Measurements from ENCODE around the gene GPC6. TPM values are rescaled to one million over a fixed set of nuclear protein-coding genes. Genes with fewer than 3 reads are reported as not detected.

Gene GPC6
- total RNA-seq, 1 donor from 2014 or later = 63.0 TPM

- no peak for TF ChIP-seq CTCF (IDR thresholded peaks at IDR 0.05; ENCODE audit: insufficient read depth, low read depth, low read length)
- TF ChIP-seq EZH2 (IDR thresholded peaks at IDR 0.05; ENCODE audit: insufficient read depth, low read length) = no peak
- no peaks in the 10 kb centered on the region for H3K36me3 ChIP-seq (ENCODE audit: insufficient read depth, low read length)
- H3K4me1 ChIP-seq (ENCODE audit: insufficient read depth, low read length) = no peaks in the 10 kb centered on the region
- no peaks in the 10 kb centered on the region for H3K27me3 Mint-ChIP-seq (ENCODE audit: low read depth, unreplicated experiment)
- H3K4me3 Mint-ChIP-seq (ENCODE audit: unreplicated experiment) = no peak overlapping the region
- H3K27me3 ChIP-seq (ENCODE audit: insufficient read depth, low read length) = no peaks in the 10 kb centered on the region
- no peak overlapping the region for H3K27ac Mint-ChIP-seq (ENCODE audit: unreplicated experiment)
- no peak overlapping the region for H3K9ac ChIP-seq (ENCODE audit: low read length)
- FAIRE-seq = no peak
- no peaks in the 10 kb centered on the region for H3K79me2 ChIP-seq (ENCODE audit: insufficient read depth, low read length)
- no peaks in the 10 kb centered on the region for H3K9me3 Mint-ChIP-seq (ENCODE audit: unreplicated experiment)
- no peak overlapping the region for H2AFZ ChIP-seq (ENCODE audit: low read depth, low read length)
- no peak for DNase-seq (ENCODE audit: low read depth)
- no peak overlapping the region for H3K27ac ChIP-seq (ENCODE audit: low read depth, low read length)
- H3K9me3 ChIP-seq (ENCODE audit: insufficient read depth, low read depth, low read length) = no peaks in the 10 kb centered on the region
- H3K4me2 ChIP-seq (ENCODE audit: low read length) = no peak overlapping the region
- H3K4me3 ChIP-seq (ENCODE audit: insufficient read depth, low read depth, low read length) = no peak overlapping the region
- no peaks in the 10 kb centered on the region for H3K36me3 Mint-ChIP-seq (ENCODE audit: low read depth, unreplicated experiment)
- no peaks in the 10 kb centered on the region for H4K20me1 ChIP-seq (ENCODE audit: insufficient read depth, low read length)
- H3K4me1 Mint-ChIP-seq (ENCODE audit: low read depth, unreplicated experiment) = peaks cover 5% of the 10 kb centered on the region
Observed at GRCh38 chr13:93947651-93948050, 721.0 kb downstream of the GPC6 start.

GRCh38 chr13:93948162-93948922 is 721.7 kb downstream of the GPC6 start:
- H3K27me3 Mint-ChIP-seq (ENCODE audit: low read depth, unreplicated experiment) = no peaks in the 10 kb centered on the region
- H3K4me2 ChIP-seq (ENCODE audit: low read length) = no peak overlapping the region
- H3K9me3 ChIP-seq (ENCODE audit: insufficient read depth, low read depth, low read length) = no peaks in the 10 kb centered on the region
- H3K36me3 Mint-ChIP-seq (ENCODE audit: low read depth, unreplicated experiment) = no peaks in the 10 kb centered on the region
- H3K9me3 Mint-ChIP-seq (ENCODE audit: unreplicated experiment) = no peaks in the 10 kb centered on the region
- H3K9ac ChIP-seq (ENCODE audit: low read length) = no peak overlapping the region
- H3K79me2 ChIP-seq (ENCODE audit: insufficient read depth, low read length) = no peaks in the 10 kb centered on the region
- peaks cover 5% of the 10 kb centered on the region for H3K4me1 Mint-ChIP-seq (ENCODE audit: low read depth, unreplicated experiment)
- H3K27ac ChIP-seq (ENCODE audit: low read depth, low read length) = no peak overlapping the region
- no peak for TF ChIP-seq CTCF (IDR thresholded peaks at IDR 0.05; ENCODE audit: insufficient read depth, low read depth, low read length)
- no peak for TF ChIP-seq EZH2 (IDR thresholded peaks at IDR 0.05; ENCODE audit: insufficient read depth, low read length)
- H3K4me1 ChIP-seq (ENCODE audit: insufficient read depth, low read length) = no peaks in the 10 kb centered on the region
- DNase-seq (ENCODE audit: low read depth) (no peak), FAIRE-seq (no peak)
- H2AFZ ChIP-seq (ENCODE audit: low read depth, low read length) = no peak overlapping the region
- no peaks in the 10 kb centered on the region for H3K27me3 ChIP-seq (ENCODE audit: insufficient read depth, low read length)
- no peak overlapping the region for H3K4me3 ChIP-seq (ENCODE audit: insufficient read depth, low read depth, low read length)
- no peaks in the 10 kb centered on the region for H4K20me1 ChIP-seq (ENCODE audit: insufficient read depth, low read length)
- H3K4me3 Mint-ChIP-seq (ENCODE audit: unreplicated experiment) = no peak overlapping the region
- no peak overlapping the region for H3K27ac Mint-ChIP-seq (ENCODE audit: unreplicated experiment)
- no peaks in the 10 kb centered on the region for H3K36me3 ChIP-seq (ENCODE audit: insufficient read depth, low read length)

- Histone ChIP-seq H3K9ac (ENCODE audit: low read length) (no peak overlapping the region), H3K79me2 (ENCODE audit: insufficient read depth, low read length) (no peaks in the 10 kb centered on the region), H3K4me3 (ENCODE audit: insufficient read depth, low read depth, low read length) (no peak overlapping the region), H3K9me3 (ENCODE audit: insufficient read depth, low read depth, low read length) (no peaks in the 10 kb centered on the region), H3K4me2 (ENCODE audit: low read length) (no peak overlapping the region), H4K20me1 (ENCODE audit: insufficient read depth, low read length) (no peaks in the 10 kb centered on the region), H3K27me3 (ENCODE audit: insufficient read depth, low read length) (no peaks in the 10 kb centered on the region), H3K27ac (ENCODE audit: low read depth, low read length) (no peak overlapping the region), H3K4me1 (ENCODE audit: insufficient read depth, low read length) (no peaks in the 10 kb centered on the region), H2AFZ (ENCODE audit: low read depth, low read length) (no peak overlapping the region), H3K36me3 (ENCODE audit: insufficient read depth, low read length) (no peaks in the 10 kb centered on the region)
- FAIRE-seq (no peak), DNase-seq (ENCODE audit: low read depth) (no peak)
- Mint-ChIP-seq H3K4me1 (ENCODE audit: low read depth, unreplicated experiment) (peaks cover 9% of the 10 kb centered on the region), H3K4me3 (ENCODE audit: unreplicated experiment) (no peak overlapping the region), H3K9me3 (ENCODE audit: unreplicated experiment) (no peaks in the 10 kb centered on the region), H3K36me3 (ENCODE audit: low read depth, unreplicated experiment) (no peaks in the 10 kb centered on the region), H3K27me3 (ENCODE audit: low read depth, unreplicated experiment) (no peaks in the 10 kb centered on the region), H3K27ac (ENCODE audit: unreplicated experiment) (no peak overlapping the region)
- no peak for TF ChIP-seq CTCF (IDR thresholded peaks at IDR 0.05; ENCODE audit: insufficient read depth, low read depth, low read length)
- TF ChIP-seq EZH2 (IDR thresholded peaks at IDR 0.05; ENCODE audit: insufficient read depth, low read length) = no peak
Observed at GRCh38 chr13:93951108-93951507, 724.5 kb downstream of the GPC6 start.

All from astrocyte (in vitro differentiated cells and primary cell).